ENCODE data around the gene CNGB1. TPM values are rescaled to one million over a fixed set of nuclear protein-coding genes. Genes with fewer than 3 reads are reported as not detected.

Gene CNGB1
- total and polyA plus RNA-seq, 2 of the 13 experiments (the other 11 are each of a cell fraction or from before 2014, with no cell fraction given), result 0.02 to 0.15 TPM

DNA sequence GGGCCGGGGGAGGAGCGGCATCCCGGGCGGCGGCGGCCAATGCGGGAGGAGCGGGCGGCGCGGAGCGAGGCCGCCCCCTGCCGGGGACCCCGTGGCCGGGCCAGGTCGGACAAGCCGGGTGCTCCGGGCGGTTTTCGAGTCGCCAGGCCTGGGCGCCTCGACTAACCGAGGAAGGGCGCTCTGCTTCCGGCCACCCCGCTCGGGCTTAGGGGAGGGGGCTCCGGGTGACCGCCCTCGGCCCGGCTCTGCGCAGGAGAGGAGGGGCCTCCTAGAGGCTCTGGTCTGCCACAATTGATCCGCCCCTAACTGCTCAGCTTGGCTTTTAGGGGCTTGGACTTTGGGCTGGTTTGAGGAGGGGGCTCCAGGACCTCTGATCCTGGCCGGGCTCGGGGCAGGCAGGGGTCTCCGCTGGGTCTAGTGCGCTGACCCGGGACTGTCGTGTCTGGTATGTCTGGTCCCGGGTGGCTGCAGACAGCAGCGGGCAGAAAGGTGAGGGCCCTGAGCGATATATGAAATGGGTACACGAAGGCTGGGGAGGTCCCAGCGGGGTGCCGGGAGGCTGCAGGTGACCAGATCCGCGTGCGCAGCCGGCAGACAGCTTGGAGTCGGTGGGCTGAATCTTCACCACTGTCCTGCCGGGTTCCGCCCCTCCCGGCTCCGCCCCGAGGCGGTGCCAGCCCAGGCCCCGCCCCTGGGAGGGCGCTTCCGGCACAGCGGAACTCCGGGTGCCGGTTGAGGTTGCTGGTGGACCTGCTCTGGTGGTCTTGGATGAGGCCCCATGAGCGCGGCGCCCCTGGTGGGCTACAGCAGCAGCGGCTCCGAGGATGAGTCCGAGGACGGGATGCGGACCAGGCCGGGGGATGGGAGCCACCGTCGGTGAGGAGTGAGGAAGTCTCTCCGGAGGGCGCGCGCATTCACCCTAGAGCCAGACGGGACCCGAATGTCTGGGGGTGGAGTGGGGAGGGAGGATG, 30.1 kb upstream of the CNGB1 start, which contains the start of gene USB1 (continued):
- TF ChIP-seq, protein P1, sequence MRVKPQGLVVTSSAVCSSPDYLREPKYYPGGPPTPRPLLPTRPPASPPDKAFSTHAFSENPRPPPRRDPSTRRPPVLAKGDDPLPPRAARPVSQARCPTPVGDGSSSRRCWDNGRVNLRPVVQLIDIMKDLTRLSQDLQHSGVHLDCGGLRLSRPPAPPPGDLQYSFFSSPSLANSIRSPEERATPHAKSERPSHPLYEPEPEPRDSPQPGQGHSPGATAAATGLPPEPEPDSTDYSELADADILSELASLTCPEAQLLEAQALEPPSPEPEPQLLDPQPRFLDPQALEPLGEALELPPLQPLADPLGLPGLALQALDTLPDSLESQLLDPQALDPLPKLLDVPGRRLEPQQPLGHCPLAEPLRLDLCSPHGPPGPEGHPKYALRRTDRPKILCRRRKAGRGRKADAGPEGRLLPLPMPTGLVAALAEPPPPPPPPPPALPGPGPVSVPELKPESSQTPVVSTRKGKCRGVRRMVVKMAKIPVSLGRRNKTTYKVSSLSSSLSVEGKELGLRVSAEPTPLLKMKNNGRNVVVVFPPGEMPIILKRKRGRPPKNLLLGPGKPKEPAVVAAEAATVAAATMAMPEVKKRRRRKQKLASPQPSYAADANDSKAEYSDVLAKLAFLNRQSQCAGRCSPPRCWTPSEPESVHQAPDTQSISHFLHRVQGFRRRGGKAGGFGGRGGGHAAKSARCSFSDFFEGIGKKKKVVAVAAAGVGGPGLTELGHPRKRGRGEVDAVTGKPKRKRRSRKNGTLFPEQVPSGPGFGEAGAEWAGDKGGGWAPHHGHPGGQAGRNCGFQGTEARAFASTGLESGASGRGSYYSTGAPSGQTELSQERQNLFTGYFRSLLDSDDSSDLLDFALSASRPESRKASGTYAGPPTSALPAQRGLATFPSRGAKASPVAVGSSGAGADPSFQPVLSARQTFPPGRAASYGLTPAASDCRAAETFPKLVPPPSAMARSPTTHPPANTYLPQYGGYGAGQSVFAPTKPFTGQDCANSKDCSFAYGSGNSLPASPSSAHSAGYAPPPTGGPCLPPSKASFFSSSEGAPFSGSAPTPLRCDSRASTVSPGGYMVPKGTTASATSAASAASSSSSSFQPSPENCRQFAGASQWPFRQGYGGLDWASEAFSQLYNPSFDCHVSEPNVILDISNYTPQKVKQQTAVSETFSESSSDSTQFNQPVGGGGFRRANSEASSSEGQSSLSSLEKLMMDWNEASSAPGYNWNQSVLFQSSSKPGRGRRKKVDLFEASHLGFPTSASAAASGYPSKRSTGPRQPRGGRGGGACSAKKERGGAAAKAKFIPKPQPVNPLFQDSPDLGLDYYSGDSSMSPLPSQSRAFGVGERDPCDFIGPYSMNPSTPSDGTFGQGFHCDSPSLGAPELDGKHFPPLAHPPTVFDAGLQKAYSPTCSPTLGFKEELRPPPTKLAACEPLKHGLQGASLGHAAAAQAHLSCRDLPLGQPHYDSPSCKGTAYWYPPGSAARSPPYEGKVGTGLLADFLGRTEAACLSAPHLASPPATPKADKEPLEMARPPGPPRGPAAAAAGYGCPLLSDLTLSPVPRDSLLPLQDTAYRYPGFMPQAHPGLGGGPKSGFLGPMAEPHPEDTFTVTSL (CRISPR knock-in tag; IDR thresholded peaks at IDR 0.05; ENCODE audit: borderline replicate concordance), result peak; percentile 6; the same call in 1 of the 2 replicates
- TF ChIP-seq, protein P2, sequence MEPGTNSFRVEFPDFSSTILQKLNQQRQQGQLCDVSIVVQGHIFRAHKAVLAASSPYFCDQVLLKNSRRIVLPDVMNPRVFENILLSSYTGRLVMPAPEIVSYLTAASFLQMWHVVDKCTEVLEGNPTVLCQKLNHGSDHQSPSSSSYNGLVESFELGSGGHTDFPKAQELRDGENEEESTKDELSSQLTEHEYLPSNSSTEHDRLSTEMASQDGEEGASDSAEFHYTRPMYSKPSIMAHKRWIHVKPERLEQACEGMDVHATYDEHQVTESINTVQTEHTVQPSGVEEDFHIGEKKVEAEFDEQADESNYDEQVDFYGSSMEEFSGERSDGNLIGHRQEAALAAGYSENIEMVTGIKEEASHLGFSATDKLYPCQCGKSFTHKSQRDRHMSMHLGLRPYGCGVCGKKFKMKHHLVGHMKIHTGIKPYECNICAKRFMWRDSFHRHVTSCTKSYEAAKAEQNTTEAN (CRISPR knock-in tag; conservative IDR thresholded peaks at IDR 0.05), result 0 out of 2 replicates have a peak, but pooled peaks have one; percentile 33
- TF ChIP-seq, protein P3, sequence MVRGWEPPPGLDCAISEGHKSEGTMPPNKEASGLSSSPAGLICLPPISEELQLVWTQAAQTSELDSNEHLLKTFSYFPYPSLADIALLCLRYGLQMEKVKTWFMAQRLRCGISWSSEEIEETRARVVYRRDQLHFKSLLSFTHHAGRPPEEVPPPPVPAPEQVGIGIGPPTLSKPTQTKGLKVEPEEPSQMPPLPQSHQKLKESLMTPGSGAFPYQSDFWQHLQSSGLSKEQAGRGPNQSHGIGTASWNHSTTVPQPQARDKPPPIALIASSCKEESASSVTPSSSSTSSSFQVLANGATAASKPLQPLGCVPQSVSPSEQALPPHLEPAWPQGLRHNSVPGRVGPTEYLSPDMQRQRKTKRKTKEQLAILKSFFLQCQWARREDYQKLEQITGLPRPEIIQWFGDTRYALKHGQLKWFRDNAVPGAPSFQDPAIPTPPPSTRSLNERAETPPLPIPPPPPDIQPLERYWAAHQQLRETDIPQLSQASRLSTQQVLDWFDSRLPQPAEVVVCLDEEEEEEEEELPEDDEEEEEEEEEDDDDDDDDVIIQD (CRISPR knock-in tag; IDR thresholded peaks at IDR 0.05; ENCODE audit: low read depth), result no peak
- TF ChIP-seq, protein P4, sequence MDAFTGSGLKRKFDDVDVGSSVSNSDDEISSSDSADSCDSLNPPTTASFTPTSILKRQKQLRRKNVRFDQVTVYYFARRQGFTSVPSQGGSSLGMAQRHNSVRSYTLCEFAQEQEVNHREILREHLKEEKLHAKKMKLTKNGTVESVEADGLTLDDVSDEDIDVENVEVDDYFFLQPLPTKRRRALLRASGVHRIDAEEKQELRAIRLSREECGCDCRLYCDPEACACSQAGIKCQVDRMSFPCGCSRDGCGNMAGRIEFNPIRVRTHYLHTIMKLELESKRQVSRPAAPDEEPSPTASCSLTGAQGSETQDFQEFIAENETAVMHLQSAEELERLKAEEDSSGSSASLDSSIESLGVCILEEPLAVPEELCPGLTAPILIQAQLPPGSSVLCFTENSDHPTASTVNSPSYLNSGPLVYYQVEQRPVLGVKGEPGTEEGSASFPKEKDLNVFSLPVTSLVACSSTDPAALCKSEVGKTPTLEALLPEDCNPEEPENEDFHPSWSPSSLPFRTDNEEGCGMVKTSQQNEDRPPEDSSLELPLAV (CRISPR knock-in tag; conservative IDR thresholded peaks at IDR 0.05; ENCODE audit: low read depth), result no peak
- TF ChIP-seq NFATC3 (CRISPR knock-in tag; IDR thresholded peaks at IDR 0.05) (peak; percentile 79; the same call in 1 of the 2 replicates), ZNF17 (CRISPR knock-in tag; IDR thresholded peaks at IDR 0.05) (no peak), ZNF607 (CRISPR knock-in tag; IDR thresholded peaks at IDR 0.05; ENCODE audit: borderline replicate concordance) (peak; percentile 77; the same call in 1 of the 2 replicates), MTA1 (CRISPR knock-in tag; IDR thresholded peaks at IDR 0.05; ENCODE audit: borderline replicate concordance) (no peak), ZNF44 (CRISPR knock-in tag; IDR thresholded peaks at IDR 0.05) (0 out of 2 replicates have a peak, but pooled peaks have one; percentile 56), ARID2 (CRISPR knock-in tag; IDR thresholded peaks at IDR 0.05; ENCODE audit: borderline replicate concordance) (0 out of 2 replicates have a peak, but pooled peaks have one; percentile 80), SAP130 (CRISPR knock-in tag; IDR thresholded peaks at IDR 0.05; ENCODE audit: low read depth) (peak; percentile 95)
- TF ChIP-seq, protein P5, sequence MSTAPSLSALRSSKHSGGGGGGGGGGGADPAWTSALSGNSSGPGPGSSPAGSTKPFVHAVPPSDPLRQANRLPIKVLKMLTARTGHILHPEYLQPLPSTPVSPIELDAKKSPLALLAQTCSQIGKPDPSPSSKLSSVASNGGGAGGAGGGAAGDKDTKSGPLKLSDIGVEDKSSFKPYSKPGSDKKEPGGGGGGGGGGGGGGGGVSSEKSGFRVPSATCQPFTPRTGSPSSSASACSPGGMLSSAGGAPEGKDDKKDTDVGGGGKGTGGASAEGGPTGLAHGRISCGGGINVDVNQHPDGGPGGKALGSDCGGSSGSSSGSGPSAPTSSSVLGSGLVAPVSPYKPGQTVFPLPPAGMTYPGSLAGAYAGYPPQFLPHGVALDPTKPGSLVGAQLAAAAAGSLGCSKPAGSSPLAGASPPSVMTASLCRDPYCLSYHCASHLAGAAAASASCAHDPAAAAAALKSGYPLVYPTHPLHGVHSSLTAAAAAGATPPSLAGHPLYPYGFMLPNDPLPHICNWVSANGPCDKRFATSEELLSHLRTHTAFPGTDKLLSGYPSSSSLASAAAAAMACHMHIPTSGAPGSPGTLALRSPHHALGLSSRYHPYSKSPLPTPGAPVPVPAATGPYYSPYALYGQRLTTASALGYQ (CRISPR knock-in tag; IDR thresholded peaks at IDR 0.05), result peak; percentile 58; the same call in 1 of the 2 replicates
- TF ChIP-seq, protein P6, sequence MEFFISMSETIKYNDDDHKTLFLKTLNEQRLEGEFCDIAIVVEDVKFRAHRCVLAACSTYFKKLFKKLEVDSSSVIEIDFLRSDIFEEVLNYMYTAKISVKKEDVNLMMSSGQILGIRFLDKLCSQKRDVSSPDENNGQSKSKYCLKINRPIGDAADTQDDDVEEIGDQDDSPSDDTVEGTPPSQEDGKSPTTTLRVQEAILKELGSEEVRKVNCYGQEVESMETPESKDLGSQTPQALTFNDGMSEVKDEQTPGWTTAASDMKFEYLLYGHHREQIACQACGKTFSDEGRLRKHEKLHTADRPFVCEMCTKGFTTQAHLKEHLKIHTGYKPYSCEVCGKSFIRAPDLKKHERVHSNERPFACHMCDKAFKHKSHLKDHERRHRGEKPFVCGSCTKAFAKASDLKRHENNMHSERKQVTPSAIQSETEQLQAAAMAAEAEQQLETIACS (CRISPR knock-in tag; IDR thresholded peaks at IDR 0.05), result no peak; the same call in 1 of the 2 replicates

All from HepG2 (cell line).